ENCODE measurements around the gene NR1I2.

GRCh38 chr3:119738741-119739140 is 43.2 kb upstream of the NR1I2 start:
- TF ChIP-seq, protein P1, sequence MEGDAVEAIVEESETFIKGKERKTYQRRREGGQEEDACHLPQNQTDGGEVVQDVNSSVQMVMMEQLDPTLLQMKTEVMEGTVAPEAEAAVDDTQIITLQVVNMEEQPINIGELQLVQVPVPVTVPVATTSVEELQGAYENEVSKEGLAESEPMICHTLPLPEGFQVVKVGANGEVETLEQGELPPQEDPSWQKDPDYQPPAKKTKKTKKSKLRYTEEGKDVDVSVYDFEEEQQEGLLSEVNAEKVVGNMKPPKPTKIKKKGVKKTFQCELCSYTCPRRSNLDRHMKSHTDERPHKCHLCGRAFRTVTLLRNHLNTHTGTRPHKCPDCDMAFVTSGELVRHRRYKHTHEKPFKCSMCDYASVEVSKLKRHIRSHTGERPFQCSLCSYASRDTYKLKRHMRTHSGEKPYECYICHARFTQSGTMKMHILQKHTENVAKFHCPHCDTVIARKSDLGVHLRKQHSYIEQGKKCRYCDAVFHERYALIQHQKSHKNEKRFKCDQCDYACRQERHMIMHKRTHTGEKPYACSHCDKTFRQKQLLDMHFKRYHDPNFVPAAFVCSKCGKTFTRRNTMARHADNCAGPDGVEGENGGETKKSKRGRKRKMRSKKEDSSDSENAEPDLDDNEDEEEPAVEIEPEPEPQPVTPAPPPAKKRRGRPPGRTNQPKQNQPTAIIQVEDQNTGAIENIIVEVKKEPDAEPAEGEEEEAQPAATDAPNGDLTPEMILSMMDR (IDR thresholded peaks at IDR 0.05; ENCODE audit: extremely low read depth in 1 of 2, insufficient read depth in 1 of 2, low read depth in 1 of 2, low read length in 2 of 2), result no peak
- TF ChIP-seq POLR2A (IDR thresholded peaks at IDR 0.05; ENCODE audit: low read depth, low read length) (no peak), EZH2 (IDR thresholded peaks at IDR 0.05; ENCODE audit: borderline replicate concordance, low read depth, low read length, severe bottlenecking) (no peak), POLR2AphosphoS5 (IDR thresholded peaks at IDR 0.05; ENCODE audit: insufficient read depth, low read depth, low read length) (no peak), MYC (IDR thresholded peaks at IDR 0.05; ENCODE audit: low read depth, low read length) (no peak), FOS (IDR thresholded peaks at IDR 0.05; ENCODE audit: borderline replicate concordance, insufficient read depth, low read length) (no peak), JUN (IDR thresholded peaks at IDR 0.05; ENCODE audit: borderline replicate concordance, insufficient read depth, insufficient read length, low read depth) (no peak), GATA2 (IDR thresholded peaks at IDR 0.05; ENCODE audit: insufficient read depth, insufficient read length, low read depth, low read length) (no peak)
- TF ChIP-seq, protein P2, sequence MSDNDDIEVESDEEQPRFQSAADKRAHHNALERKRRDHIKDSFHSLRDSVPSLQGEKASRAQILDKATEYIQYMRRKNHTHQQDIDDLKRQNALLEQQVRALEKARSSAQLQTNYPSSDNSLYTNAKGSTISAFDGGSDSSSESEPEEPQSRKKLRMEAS (IDR thresholded peaks at IDR 0.05; ENCODE audit: insufficient read depth, insufficient read length), result no peak
